Measurements from ENCODE around the gene FAAP100.

Gene FAAP100

GRCh38 chr17:81551458-81552243 lies 502 bp downstream of the FAAP100 start:
- no peak for FAIRE-seq

GRCh38 chr17:81550830-81551457 lies 1.2 kb downstream of the FAAP100 start:
- FAIRE-seq = no peak

- no peak for FAIRE-seq
Measured at GRCh38 chr17:81550285-81550684, 1.9 kb downstream of the FAAP100 start.

DNA sequence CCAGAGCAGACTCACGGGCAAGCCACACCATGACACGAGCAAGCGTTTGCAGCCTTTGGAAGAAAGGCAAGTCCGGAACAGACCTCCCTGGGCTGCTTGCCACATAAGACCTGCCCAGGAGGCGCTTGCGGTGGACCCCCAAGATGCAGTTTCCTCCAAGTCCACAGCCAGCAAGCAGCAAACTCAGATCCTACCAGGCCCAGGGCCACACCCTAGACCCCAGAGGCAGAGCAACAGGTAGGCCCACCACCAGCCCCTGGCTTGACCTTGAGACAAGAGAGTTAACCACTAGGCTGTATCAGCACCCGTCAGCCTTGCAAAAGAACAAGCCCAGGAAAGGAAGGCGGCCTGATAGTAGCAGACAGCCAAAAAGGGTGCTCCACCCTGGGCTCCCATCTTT lies 2.3 kb downstream of the FAAP100 start:
- FAIRE-seq = no peak

DNA sequence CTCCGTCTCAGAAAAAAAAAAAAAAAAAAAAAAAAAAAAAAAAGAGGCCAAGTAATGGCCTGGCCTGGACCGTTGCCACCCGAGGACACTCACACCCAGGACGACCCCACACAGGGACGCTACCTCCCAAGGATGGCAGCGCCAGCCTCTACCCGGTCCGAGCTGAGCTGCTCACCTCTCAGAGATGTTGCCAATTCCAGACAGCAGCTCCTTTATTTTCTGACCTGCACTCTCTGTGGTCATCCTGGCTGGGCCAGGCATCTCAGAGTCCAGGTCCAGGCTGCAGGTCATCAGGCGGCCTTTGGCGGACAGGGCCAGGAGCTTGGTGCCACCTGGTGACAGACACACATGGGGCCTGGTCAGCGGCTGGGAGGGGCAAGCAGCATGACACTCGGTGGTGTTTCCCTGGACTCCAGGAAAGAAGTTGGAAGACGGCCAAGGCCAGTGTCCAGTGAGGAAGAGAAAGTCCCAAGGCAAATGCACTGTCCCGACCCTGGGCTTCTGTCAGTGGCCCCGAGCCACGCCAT lies 3.1 kb downstream of the FAAP100 start:
- FAIRE-seq = no peak

- FAIRE-seq = no peak
Measured at GRCh38 chr17:81547614-81547982, 4.6 kb downstream of the FAAP100 start.

GRCh38 chr17:81546906-81547613 lies 5.1 kb downstream of the FAAP100 start:
- FAIRE-seq = no peak

- no peak for FAIRE-seq
Measured at GRCh38 chr17:81545160-81545949, 6.8 kb downstream of the FAAP100 start.

DNA sequence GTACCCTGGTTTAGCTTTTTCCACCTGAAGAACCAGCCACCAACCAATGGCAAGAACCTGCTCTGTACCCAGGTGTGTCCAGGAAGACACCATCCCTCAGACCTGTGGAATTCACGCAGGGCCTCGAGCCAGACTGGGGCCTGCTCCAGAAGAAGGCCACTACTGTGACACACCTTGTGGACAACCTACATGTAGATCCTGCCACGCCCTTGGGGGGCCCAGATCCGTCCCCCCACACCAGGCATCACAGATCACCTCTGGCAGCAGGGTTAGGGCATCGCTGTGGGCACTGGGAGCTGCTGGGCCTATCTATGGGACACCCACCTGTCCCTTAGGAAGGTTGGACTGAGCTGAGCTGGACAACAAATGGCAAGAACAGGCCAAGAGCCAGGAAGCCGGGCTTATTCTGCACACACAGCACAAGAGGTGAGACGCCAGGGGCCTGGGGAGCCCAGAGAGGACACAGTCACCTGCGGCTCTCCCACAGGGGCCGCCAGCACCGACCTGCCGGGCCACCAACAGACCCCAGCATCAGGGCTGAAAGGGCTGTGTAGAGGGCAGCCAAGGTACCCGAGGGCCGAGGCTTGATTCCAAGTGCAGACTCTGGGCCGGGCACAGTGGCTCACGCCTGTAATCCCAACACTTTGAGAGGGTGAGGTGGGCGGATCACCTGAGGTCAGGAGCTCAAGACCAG lies 7.7 kb downstream of the FAAP100 start:
- FAIRE-seq = no peak

DNA sequence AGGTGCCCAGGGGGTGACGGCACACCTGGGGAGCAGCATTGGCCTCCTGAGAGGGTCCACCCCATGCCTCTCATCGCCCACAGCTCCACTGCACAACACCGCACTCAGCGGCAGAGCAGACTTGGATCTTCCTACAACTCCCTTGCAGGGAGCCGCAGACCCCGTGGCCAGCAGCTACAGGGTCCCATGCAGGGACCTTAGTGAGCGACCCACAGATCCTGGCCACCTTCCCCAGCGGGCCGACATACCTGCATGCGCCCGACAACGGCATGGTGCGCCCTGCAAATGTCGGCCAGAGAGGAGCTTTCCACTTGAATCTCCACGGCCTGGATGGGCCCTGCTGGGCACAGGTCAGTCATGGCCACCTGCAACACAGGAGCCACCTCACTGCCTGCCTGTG lies 8.4 kb downstream of the FAAP100 start:
- FAIRE-seq = no peak

DNA sequence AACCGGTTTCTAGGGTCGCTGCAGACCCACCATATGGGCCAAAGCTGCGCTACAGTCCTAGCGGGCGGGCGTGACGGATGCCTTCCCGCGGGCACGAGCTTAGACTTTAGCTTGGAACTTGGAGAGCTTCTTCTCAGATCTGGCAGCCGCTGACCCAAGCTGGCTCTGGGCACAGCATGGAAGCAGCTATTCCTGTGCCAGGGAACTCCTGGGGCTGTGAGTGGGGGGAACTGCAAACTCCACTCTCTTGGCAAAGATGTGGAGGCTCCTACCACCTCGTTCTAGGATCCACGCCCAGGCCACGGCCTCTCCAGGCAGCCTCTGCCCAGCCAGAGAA lies 8.8 kb downstream of the FAAP100 start:
- no peak for FAIRE-seq

GRCh38 chr17:81542431-81543338 lies 9.5 kb downstream of the FAAP100 start:
- FAIRE-seq = no peak

GRCh38 chr17:81541123-81541522 lies 11.0 kb downstream of the FAAP100 start:
- no peak for FAIRE-seq

DNA sequence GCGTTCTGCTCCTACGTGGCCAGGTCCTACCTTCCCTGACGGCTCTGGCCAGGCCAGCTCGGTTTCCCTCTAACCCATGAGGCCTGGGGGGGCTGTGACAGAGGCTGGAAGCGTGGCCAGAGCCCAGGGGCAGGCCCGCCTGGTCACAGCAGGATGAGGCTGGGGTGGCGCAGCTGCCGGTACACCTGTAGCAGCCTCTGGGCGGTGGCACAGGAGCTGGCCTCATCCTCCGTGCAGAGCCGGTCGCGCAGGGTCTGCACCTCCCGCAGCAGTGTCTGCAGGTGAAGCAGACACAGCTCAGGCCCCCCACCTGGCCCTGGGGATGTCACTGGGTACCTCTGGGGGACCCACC lies 11.5 kb downstream of the FAAP100 start:
- FAIRE-seq = no peak

GRCh38 chr17:81539961-81540675 lies 12.0 kb downstream of the FAAP100 start:
- no peak for FAIRE-seq

DNA sequence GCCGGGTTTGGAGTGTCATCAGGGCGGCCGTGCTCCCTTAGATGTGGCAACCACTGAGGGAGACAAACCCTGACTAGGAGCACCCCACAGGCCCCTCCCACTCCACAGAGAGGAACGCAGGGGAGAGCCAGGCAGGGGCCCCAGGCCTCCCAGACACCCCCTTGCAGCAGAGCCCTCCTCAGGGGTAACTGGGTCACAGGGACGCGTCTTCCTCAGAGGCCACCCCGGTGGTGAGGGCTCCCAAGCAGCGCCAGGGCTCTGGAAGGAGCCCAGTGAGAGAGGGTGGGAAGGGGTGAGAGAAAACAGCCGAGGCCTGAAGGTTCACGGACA lies 12.6 kb downstream of the FAAP100 start:
- no peak for FAIRE-seq

DNA sequence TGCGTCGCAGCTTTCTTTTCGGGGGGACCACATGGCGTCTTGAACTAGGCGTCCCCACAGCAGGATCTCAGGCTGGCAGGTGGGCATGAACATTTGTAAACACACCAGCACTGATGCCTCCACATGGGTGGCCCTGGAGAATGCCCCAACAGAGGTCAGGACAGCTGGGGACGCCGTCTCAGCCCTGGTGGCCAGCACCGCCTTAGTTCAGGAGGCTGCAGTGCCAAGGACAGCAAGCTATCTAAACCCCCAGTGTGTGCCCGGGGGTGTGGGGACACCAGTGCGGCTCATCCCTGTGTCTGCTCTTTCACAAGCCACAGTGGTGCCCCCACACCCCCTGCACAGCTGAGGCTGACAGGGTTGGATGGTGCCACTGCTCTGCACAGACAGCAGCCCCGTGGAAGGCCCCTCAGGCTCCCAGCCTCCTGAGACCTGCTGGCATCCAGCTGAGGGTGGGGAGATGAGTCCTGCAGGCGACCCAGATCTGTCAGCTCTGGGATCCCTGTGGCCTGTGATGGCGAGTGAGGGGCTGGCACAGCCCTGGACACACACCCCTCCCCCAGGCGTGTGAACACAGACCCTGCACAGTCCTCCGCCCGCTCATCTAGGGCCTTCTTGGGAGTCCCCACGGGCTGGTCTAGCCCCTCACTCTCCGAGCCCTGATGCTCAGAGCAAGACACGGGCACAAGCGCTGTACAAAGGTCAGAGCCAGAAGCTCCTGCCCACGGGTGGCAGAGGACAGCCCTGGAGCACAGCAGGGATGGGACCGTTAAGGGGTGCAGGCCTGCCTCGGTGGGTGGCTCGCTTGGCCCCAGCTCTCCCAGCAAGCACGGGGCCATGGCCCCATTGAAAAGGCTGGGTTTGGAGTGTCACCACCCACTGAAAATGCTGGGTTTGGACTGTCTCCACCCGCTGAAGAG lies 13.2 kb downstream of the FAAP100 start:
- FAIRE-seq = no peak

DNA sequence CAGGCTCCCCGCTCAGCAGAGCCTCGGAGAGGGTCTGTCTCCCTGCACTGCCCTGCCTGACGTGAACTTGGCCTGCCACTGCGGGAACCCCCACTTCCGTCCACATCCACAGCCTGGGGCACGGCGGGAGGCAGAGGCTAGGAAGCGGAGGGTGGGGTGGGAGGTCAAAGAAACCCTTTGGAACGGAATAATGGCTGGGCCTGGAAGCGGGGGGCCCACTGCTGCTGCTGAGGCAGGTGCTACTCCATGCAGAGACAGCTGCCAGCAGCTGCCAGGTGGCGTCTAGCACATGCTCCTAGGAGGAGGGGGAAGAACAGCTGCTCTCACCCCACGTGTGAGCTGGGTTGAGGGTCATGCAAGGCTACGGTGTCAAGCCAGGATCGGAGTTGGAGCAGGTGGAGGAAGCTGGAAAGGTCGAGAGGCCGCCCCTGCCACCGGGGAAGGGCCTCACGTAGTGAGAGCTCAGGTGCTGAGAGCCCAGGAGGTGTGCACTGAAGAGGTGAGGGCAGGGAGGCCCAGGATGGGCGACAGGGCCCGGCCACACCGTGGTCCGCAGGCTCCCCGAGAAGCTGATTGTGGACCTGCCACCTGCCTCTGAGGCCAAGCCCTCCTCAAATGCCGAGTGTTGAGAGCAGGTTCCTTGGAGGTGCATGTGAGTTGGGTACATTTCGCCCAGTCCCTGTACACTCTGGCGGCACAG lies 14.1 kb downstream of the FAAP100 start:
- no peak for FAIRE-seq

DNA sequence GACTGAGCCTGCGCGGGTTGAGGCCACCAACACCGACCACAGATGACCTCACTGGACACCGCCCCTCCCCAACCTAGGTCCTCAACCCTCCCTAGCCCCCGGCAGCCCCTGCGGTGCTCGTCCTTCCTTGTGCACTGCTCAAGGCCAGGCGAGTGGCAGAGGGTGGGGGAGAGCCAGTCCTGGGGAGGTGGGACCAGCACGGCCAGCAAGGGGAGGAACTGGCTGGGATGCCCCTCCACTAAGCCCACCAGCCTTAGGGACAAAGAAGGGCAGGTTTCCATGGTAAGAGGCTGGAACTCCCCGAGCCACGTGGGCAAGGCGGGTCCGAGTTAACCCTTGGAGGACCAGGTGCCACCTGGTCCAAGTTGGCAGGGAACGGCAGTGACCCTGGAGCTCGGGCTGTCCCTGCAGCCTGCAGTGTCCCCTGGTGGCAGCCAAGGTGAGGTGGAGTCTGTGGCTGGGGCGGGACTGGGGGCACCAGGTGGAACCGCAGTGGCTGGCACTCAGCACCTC lies 14.8 kb downstream of the FAAP100 start:
- FAIRE-seq = no peak
